Vagina (tissue), 2 donors: ENCODE results near the gene KIAA1549.

Source experiments
- POLR2A ChIP-seq, 2 donors: fragments of 450-650 bp; IDR thresholded peaks; one replicate each; pipeline ENCODE4 v1.6.1; 2017; ENCODE audit warnings: antibody characterized with exemption in 2 of 2, mild to moderate bottlenecking in 2 of 2, moderate library complexity in 2 of 2
- POLR2AphosphoS5 ChIP-seq, 2 donors: sonication (generic); formaldehyde crosslinking; IDR thresholded peaks; one replicate each; pipeline ENCODE4 v1.9.0; 2017; ENCODE audit warnings: antibody characterized with exemption in 2 of 2, mild to moderate bottlenecking in 2 of 2, low read depth in 1 of 2; ENCODE audit not compliant: insufficient read depth in 1 of 2
- TF ChIP-seq, protein P1 (sequence below), 3 experiments: fragments of 450-650 bp in 2 of 3; fragments of 200-600 bp in 1 of 3; sonication (generic) in 1 of 3; IDR thresholded peaks; one replicate each; pipeline ENCODE4 v1.5.1; 2017 to 2019; ENCODE audit warnings: antibody characterized with exemption in 3 of 3, mild to moderate bottlenecking in 2 of 3, moderate library complexity in 2 of 3

DNA sequence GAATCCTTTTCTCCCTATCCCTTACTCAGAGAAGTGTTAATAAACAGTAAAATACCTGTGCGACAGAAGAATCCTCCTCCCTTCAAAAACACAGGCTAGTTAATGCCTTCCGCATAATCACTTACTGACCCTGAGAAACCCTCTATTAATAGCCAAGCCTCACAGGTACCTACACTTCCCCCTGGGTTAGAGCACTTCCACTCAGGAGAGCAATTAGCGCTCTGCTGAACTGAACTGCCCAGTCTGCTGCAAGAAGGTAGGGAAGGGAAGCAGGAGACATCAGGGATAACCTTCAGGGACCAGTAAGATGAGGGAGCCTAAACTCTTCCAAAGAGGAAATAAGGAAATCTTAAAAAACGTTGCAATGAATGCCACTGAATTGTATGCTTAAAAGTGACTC lies 39.6 kb downstream of the KIAA1549 start:
- TF ChIP-seq, protein P1, sequence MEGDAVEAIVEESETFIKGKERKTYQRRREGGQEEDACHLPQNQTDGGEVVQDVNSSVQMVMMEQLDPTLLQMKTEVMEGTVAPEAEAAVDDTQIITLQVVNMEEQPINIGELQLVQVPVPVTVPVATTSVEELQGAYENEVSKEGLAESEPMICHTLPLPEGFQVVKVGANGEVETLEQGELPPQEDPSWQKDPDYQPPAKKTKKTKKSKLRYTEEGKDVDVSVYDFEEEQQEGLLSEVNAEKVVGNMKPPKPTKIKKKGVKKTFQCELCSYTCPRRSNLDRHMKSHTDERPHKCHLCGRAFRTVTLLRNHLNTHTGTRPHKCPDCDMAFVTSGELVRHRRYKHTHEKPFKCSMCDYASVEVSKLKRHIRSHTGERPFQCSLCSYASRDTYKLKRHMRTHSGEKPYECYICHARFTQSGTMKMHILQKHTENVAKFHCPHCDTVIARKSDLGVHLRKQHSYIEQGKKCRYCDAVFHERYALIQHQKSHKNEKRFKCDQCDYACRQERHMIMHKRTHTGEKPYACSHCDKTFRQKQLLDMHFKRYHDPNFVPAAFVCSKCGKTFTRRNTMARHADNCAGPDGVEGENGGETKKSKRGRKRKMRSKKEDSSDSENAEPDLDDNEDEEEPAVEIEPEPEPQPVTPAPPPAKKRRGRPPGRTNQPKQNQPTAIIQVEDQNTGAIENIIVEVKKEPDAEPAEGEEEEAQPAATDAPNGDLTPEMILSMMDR (IDR thresholded peaks at IDR 0.05) = no peak
- no peak for TF ChIP-seq POLR2A (IDR thresholded peaks at IDR 0.05)
- TF ChIP-seq POLR2AphosphoS5 (IDR thresholded peaks at IDR 0.05; ENCODE audit: insufficient read depth in 1 of 2, low read depth in 1 of 2) = no peak
